ENCODE measurements around the gene AGPAT2.

The AGPAT2 gene

GRCh38 chr9:136687721-136688223, 515 bp upstream of the AGPAT2 start:
- no peak for DNase-seq

GRCh38 chr9:136686534-136686793, 793 bp downstream of the AGPAT2 start:
- no peak for DNase-seq

GRCh38 chr9:136685790-136686533, 1.3 kb downstream of the AGPAT2 start:
- no peak for DNase-seq

GRCh38 chr9:136685216-136685615, 2.0 kb downstream of the AGPAT2 start:
- DNase-seq, result no peak

GRCh38 chr9:136684799-136685198, 2.5 kb downstream of the AGPAT2 start:
- no peak for DNase-seq

GRCh38 chr9:136684339-136684738, 2.9 kb downstream of the AGPAT2 start:
- DNase-seq, result no peak

- no peak for DNase-seq
Measured at GRCh38 chr9:136683755-136684154, 3.5 kb downstream of the AGPAT2 start.

GRCh38 chr9:136683173-136683745, 4.0 kb downstream of the AGPAT2 start:
- no peak for DNase-seq

GRCh38 chr9:136682710-136683109, 4.5 kb downstream of the AGPAT2 start:
- DNase-seq, result no peak

GRCh38 chr9:136681945-136682699, 5.1 kb downstream of the AGPAT2 start:
- no peak for DNase-seq

- DNase-seq, result no peak
Measured at GRCh38 chr9:136681029-136681428, 6.2 kb downstream of the AGPAT2 start.

- DNase-seq, result no peak
Measured at GRCh38 chr9:136679431-136679941, 7.8 kb downstream of the AGPAT2 start.

- DNase-seq, result no peak
Measured at GRCh38 chr9:136678624-136679023, 8.6 kb downstream of the AGPAT2 start.

- no peak for DNase-seq
Measured at GRCh38 chr9:136678034-136678433, 9.2 kb downstream of the AGPAT2 start.

- no peak for DNase-seq
Measured at GRCh38 chr9:136676920-136677686, 10.2 kb downstream of the AGPAT2 start.

GRCh38 chr9:136676297-136676794, 10.9 kb downstream of the AGPAT2 start:
- DNase-seq, result no peak

GRCh38 chr9:136675477-136676296, 11.6 kb downstream of the AGPAT2 start:
- DNase-seq, result no peak

GRCh38 chr9:136674786-136675349, 12.4 kb downstream of the AGPAT2 start:
- DNase-seq, result no peak

GRCh38 chr9:136673975-136674785, 13.1 kb downstream of the AGPAT2 start:
- DNase-seq, result no peak

- no peak for DNase-seq
Measured at GRCh38 chr9:136673088-136673974, 13.9 kb downstream of the AGPAT2 start.
